22Rv1 (cell line): ENCODE results near the gene SDK1.

Source experiments
- CTCF ChIP-seq: fragments of 450-650 bp; IDR thresholded peaks from 2 replicates; pipeline ENCODE4 v1.5.1; 2017; ENCODE audit warnings: mild to moderate bottlenecking
- ZFX ChIP-seq: fragments of 450-650 bp; IDR thresholded peaks from 2 replicates; pipeline ENCODE4 v1.6.1; 2017; ENCODE audit warnings: antibody characterized with exemption, borderline replicate concordance

- TF ChIP-seq CTCF (no peak), ZFX (no peak)
Observed at GRCh38 chr7:3847336-3847735, 546.3 kb downstream of the SDK1 start.
